Stimulated activated naive B cell treated with anti-CD40 and anti-IgM and Interleukin-4, amounts not matched to agents 10 μg/mL and 1 μg/mL and 100 μg/mL, for 72 hours (primary cell): Measurements from ENCODE around the gene SH3GLB2.

Source experiments
- ATAC-seq, 2 donors: fragments of 150-1000 bp; cut with Tn5 transposase; replicated peaks; 2 replicates each; pipeline ENCODE4 v1.10.0; 2021; ENCODE audit warnings: moderate library complexity in 1 of 2
- DNase-seq: peaks from one replicate; pipeline ENCODE4 v3.0.0; 2021
- H3K27ac Mint-ChIP-seq: one replicate; pipeline ENCODE4 v1.8.0; 2022; ENCODE audit warnings: mild to moderate bottlenecking, mixed read lengths
- H3K27me3 Mint-ChIP-seq, 2 donors: one replicate each; pipeline ENCODE4 v1.8.0; 2022; ENCODE audit warnings: mixed read lengths in 2 of 2
- H3K36me3 Mint-ChIP-seq, 2 donors: one replicate each; pipeline ENCODE4 v1.8.0; 2022; ENCODE audit warnings: mixed read lengths in 2 of 2, mild to moderate bottlenecking in 1 of 2
- H3K4me1 Mint-ChIP-seq, 2 donors: one replicate each; pipeline ENCODE4 v1.8.0; 2022; ENCODE audit warnings: mixed read lengths in 2 of 2, mild to moderate bottlenecking in 1 of 2
- H3K4me3 Mint-ChIP-seq, 2 donors: one replicate each; pipeline ENCODE4 v1.8.0; 2022; ENCODE audit warnings: mild to moderate bottlenecking in 2 of 2, mixed read lengths in 2 of 2, moderate library complexity in 1 of 2
- H3K9me3 Mint-ChIP-seq, 2 donors: one replicate each; pipeline ENCODE4 v1.8.0; 2022; ENCODE audit warnings: mixed read lengths in 2 of 2, mild to moderate bottlenecking in 1 of 2

SH3GLB2 gene

DNA sequence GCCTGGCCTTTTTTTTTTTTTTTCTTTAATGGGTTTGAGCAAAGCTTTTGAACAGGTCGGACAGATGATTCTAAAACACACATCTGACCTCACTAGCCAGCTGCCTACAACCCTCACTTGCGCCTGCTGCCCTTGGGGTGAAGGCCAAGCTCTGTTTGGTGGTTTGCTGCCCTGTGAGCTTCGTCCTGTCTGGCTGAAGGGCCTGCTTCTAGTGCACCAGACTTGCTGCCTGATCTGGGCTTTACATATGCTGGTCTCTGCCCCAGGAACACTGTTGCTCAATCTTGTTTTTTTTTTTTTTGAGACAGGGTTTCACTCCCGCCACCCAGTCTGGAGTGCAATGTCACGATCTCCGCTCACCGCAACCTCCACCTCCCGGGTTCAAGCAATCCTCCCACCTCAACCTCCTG, 36.4 kb upstream of the SH3GLB2 start:
- Mint-ChIP-seq H3K27me3 (no peaks in the 10 kb centered on the region), H3K4me3 (no peak overlapping the region), H3K9me3 (no peaks in the 10 kb centered on the region), H3K27ac (no peak overlapping the region), H3K36me3 (peaks cover 34 to 36% of the 10 kb centered on the region in 2 donors), H3K4me1 (peaks cover 15 to 16% of the 10 kb centered on the region in 2 donors)
- ATAC-seq (no peak), DNase-seq (no peak)

GRCh38 chr9:129063061-129063460, 34.9 kb upstream of the SH3GLB2 start:
- Mint-ChIP-seq H3K27ac (no peak overlapping the region), H3K27me3 (no peaks in the 10 kb centered on the region), H3K4me1 (peaks cover 2 to 9% of the 10 kb centered on the region in 2 donors), H3K4me3 (no peak overlapping the region), H3K36me3 (peaks cover 30 to 34% of the 10 kb centered on the region in 2 donors), H3K9me3 (no peaks in the 10 kb centered on the region)
- DNase-seq (no peak), ATAC-seq (no peak)

GRCh38 chr9:129060991-129061390, 32.9 kb upstream of the SH3GLB2 start:
- Mint-ChIP-seq H3K4me1 (peaks cover 0 to 7% of the 10 kb centered on the region in 2 donors), H3K4me3 (no peak overlapping the region), H3K9me3 (no peaks in the 10 kb centered on the region), H3K27ac (no peak overlapping the region), H3K36me3 (peaks cover 22 to 38% of the 10 kb centered on the region in 2 donors), H3K27me3 (no peaks in the 10 kb centered on the region)
- no peak for DNase-seq
- no peak for ATAC-seq

- H3K4me3 Mint-ChIP-seq, result no peak overlapping the region
- H3K36me3 Mint-ChIP-seq, result peaks cover 18 to 30% of the 10 kb centered on the region in 2 donors
- peaks cover 0 to 7% of the 10 kb centered on the region in 2 donors for H3K4me1 Mint-ChIP-seq
- H3K27me3 Mint-ChIP-seq, result no peaks in the 10 kb centered on the region
- DNase-seq (no peak), ATAC-seq (no peak)
- no peak overlapping the region for H3K27ac Mint-ChIP-seq
- H3K9me3 Mint-ChIP-seq, result no peaks in the 10 kb centered on the region
Measured at GRCh38 chr9:129059796-129060785, 32.0 kb upstream of the SH3GLB2 start.

DNA sequence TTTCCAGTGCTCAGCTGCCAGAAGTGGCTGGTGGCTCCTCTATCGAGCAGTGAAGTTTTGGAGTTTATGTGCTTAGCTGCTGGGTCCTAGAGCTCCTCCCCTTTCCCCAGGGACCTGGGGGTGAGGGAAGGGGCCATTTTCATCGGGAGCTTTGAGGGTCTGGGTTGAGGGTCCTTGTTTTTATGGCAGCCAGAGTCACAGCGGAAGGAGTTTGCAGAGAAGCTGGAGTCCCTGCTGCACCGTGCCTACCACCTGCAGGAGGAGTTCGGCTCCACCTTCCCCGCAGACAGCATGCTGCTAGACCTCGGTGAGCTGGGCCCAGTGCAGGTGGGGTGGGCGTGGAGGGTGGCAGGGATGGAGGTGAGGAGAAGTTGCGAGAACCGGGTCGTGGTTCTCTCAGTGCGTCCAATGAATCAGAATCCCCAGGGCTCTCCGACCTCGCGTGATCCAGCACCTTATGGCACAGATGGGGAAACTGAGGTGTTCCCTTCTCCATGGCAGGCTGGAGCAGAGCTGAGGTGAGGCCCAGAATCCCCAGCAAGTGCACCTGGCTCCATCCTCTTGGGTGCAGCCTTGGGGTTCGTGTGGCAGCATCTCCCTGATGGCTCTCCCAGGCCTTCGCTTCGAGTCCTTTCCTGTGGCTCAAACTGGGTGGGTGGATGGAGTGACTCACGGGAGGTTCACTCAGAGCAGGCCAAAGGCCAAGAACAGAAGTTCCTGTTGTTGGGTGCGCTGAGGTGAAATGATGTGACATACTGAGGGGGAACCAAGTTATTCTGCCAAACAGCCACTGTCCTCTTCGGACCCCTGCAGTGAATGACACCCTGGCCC, 31.0 kb upstream of the SH3GLB2 start:
- no peak for DNase-seq
- ATAC-seq, result peak in 1 of 2 donors; percentile 27
- no peak overlapping the region for H3K4me3 Mint-ChIP-seq
- H3K27me3 Mint-ChIP-seq, result no peaks in the 10 kb centered on the region
- H3K9me3 Mint-ChIP-seq, result no peaks in the 10 kb centered on the region
- H3K36me3 Mint-ChIP-seq, result peaks cover 19 to 33% of the 10 kb centered on the region in 2 donors
- H3K4me1 Mint-ChIP-seq, result peaks cover 0 to 7% of the 10 kb centered on the region in 2 donors
- no peak overlapping the region for H3K27ac Mint-ChIP-seq

DNA sequence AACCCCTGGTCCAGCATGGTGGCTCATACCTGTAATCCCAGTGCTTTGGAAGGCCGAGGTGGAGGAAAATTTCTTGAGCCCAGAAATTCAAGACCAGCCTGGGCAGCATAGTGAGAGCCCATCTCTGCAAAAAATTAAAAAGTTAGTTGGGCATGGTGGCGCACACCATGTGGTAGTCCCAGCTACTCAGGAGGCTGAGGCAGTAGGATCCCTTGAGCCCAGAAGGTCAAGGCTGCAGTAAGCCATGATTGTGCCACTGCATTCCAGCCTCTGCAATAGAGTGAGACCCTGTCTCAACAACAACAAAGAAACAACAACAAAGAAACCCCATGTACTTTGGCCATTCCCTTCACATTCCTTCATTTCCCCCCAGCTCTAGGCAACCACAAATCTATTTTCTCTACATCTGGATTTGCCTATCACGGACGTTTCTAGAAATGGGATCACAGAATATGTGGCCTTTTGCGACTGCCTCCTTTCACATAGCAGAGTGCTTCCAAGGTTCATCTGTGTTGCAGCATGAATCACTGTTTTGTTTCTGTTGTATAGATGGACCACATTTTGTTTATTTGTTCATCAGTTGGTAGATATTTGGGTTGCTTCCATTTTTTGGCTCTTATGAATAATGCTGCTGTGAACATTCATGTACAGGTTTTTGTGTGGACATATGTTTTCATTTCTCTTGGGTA, 26.2 kb upstream of the SH3GLB2 start:
- DNase-seq, result no peak
- no peak overlapping the region for H3K27ac Mint-ChIP-seq
- no peaks in the 10 kb centered on the region for H3K27me3 Mint-ChIP-seq
- no peak for ATAC-seq
- H3K36me3 Mint-ChIP-seq, result peaks cover 18 to 26% of the 10 kb centered on the region in 2 donors
- no peaks in the 10 kb centered on the region for H3K9me3 Mint-ChIP-seq
- H3K4me1 Mint-ChIP-seq, result peaks cover 0 to 5% of the 10 kb centered on the region in 2 donors
- H3K4me3 Mint-ChIP-seq, result no peak overlapping the region

DNA sequence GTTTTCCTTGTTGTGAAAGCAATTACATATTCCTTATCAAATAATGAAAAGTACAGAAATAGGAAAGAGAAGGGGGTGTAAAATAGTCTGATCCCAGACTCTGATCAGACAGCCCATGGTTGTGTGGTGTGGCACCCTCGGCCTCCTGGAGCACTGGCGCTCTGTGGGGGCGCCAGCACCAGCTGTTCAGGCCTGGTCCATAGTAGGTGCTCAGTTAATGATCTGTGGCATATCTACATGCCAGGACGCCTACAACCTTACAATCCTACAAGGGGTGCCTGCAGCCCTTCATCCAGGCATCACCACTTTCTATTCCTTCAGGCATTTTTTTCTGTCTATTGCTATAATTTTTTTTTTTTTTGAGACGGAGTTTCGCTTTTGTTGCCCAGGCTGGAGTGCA, 24.9 kb upstream of the SH3GLB2 start:
- no peak overlapping the region for H3K4me3 Mint-ChIP-seq
- H3K36me3 Mint-ChIP-seq, result peaks cover 22 to 32% of the 10 kb centered on the region in 2 donors
- H3K4me1 Mint-ChIP-seq, result no peaks in the 10 kb centered on the region
- no peak overlapping the region for H3K27ac Mint-ChIP-seq
- no peak for DNase-seq
- ATAC-seq, result no peak
- H3K9me3 Mint-ChIP-seq, result no peaks in the 10 kb centered on the region
- H3K27me3 Mint-ChIP-seq, result no peaks in the 10 kb centered on the region

GRCh38 chr9:129052592-129052991, 24.5 kb upstream of the SH3GLB2 start:
- H3K27ac Mint-ChIP-seq, result no peak overlapping the region
- ATAC-seq, result no peak
- no peak overlapping the region for H3K4me3 Mint-ChIP-seq
- no peaks in the 10 kb centered on the region for H3K4me1 Mint-ChIP-seq
- DNase-seq, result no peak
- H3K27me3 Mint-ChIP-seq, result no peaks in the 10 kb centered on the region
- H3K36me3 Mint-ChIP-seq, result peaks cover 26 to 31% of the 10 kb centered on the region in 2 donors
- H3K9me3 Mint-ChIP-seq, result no peaks in the 10 kb centered on the region

GRCh38 chr9:129042016-129042415, 13.9 kb upstream of the SH3GLB2 start:
- no peak overlapping the region for H3K4me3 Mint-ChIP-seq
- H3K27me3 Mint-ChIP-seq, result no peaks in the 10 kb centered on the region
- DNase-seq, result no peak
- H3K36me3 Mint-ChIP-seq, result peaks cover 21 to 31% of the 10 kb centered on the region in 2 donors
- peaks cover 18 to 25% of the 10 kb centered on the region in 2 donors for H3K4me1 Mint-ChIP-seq
- no peaks in the 10 kb centered on the region for H3K9me3 Mint-ChIP-seq
- peak overlapping the region; percentile 14 for H3K27ac Mint-ChIP-seq
- no peak for ATAC-seq

DNA sequence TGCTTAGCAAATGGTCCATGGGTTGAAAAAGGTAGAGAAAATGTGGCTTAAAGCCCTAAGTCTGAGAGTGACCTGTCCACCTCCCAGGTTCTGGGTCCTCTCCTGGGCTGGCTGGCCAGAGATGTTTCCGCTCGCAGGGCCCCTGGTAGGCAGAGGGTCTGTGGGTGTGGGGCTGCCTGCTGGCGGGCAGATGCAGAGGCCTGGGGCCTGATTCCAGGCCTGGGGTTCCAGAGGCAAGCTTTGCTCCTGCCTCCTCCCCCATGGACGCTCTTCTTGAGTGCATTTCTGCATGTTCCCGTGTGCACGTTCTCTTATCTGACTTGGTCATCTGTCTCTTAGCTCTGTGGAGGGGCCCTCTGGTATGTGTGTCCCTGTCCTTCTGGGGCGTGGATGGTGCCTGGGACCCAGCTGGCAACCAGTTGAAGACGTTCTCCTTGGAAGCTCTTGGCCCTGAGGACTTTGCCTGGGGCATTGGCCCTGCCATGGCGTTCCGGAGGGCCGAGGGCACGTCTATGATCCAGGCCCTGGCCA, 12.0 kb upstream of the SH3GLB2 start:
- no peak for ATAC-seq
- no peak for DNase-seq
- Mint-ChIP-seq H3K4me1 (peaks cover 22 to 38% of the 10 kb centered on the region in 2 donors), H3K36me3 (peaks cover 21 to 26% of the 10 kb centered on the region in 2 donors), H3K9me3 (no peaks in the 10 kb centered on the region), H3K4me3 (no peak overlapping the region), H3K27ac (no peak overlapping the region), H3K27me3 (no peaks in the 10 kb centered on the region)

DNA sequence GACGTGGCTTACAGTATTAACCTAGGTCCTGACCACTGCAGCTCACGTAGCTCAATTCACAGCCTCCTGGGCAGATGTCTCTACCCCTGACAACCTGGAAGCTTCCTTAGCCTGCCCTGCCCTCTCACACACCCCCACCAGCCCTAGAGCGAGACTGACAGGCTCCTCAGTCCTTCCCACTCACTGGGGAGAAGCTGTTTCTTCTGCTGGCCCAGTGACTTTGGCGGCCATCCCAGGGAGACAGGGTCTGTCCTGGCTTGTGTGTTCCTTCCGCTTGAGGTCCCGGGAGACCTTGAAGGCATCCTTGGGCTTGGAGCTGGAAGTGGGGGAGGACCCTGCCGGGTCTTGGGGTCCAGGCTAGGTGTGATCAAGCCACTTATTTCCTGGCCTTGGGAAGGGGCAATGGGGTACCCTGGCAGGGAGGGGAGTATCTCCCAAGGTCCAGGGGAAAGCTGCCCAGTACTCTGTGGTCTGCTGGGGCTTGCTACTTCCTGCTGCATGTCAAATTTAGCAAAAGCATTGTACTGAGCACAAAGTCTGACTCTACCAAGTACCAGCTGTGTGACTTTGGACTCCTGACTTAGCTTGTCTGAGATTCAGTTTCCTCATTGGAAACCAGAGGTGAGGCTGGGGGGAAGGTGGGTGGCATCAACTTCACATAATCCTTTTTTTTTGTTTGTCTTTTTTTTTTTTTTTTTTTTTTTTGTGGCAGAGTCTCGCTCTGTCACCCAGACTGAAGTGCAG, 10.2 kb upstream of the SH3GLB2 start:
- ATAC-seq, result no peak
- Mint-ChIP-seq H3K27me3 (no peaks in the 10 kb centered on the region), H3K4me1 (peaks cover 19 to 38% of the 10 kb centered on the region in 2 donors), H3K9me3 (no peaks in the 10 kb centered on the region), H3K36me3 (peaks cover 21% of the 10 kb centered on the region in 2 donors), H3K4me3 (peak overlapping the region; percentile 89 to 90), H3K27ac (peak overlapping the region; percentile 31)
- no peak for DNase-seq

- ATAC-seq (no peak), DNase-seq (no peak)
- peaks cover 19 to 20% of the 10 kb centered on the region in 2 donors for H3K36me3 Mint-ChIP-seq
- H3K4me3 Mint-ChIP-seq, result peak overlapping the region; percentile 89 to 90
- H3K4me1 Mint-ChIP-seq, result peaks cover 19 to 38% of the 10 kb centered on the region in 2 donors
- H3K9me3 Mint-ChIP-seq, result no peaks in the 10 kb centered on the region
- no peaks in the 10 kb centered on the region for H3K27me3 Mint-ChIP-seq
- H3K27ac Mint-ChIP-seq, result peak overlapping the region; percentile 31
Measured at GRCh38 chr9:129037767-129038098, 9.6 kb upstream of the SH3GLB2 start.
